GM12878 (cell line): ENCODE results near the gene CDC5L.

ENCODE experiments used
- DPF2 ChIP-seq: fragments of 450-650 bp; IDR thresholded peaks from 2 replicates; pipeline ENCODE4 v1.6.1; 2017; ENCODE audit warnings: mild to moderate bottlenecking
- IKZF1 ChIP-seq: fragments of 450-650 bp; conservative IDR thresholded peaks from 2 replicates; pipeline ENCODE4 v1.6.1; 2017; ENCODE audit warnings: antibody characterized with exemption, mild to moderate bottlenecking
- MLLT1 ChIP-seq: fragments of 450-650 bp; IDR thresholded peaks from 2 replicates; pipeline ENCODE4 v1.6.1; 2016; ENCODE audit warnings: mild to moderate bottlenecking
- NFYA ChIP-seq: IDR thresholded peaks from 2 replicates; pipeline ENCODE4 v1.6.1; 2011; ENCODE audit warnings: low read depth, mild to moderate bottlenecking, low read length, improper control_type of control experiment, borderline replicate concordance
- POLR2A ChIP-seq: IDR thresholded peaks from 2 replicates; pipeline ENCODE4 v1.6.1; 2011; ENCODE audit warnings: low read depth, mild to moderate bottlenecking, low read length
- SMC3 ChIP-seq: IDR thresholded peaks from 2 replicates; pipeline ENCODE4 v1.6.1; 2011; ENCODE audit warnings: low read length, improper control_type of control experiment, borderline replicate concordance
- STAT1 ChIP-seq: fragments of 450-650 bp; conservative IDR thresholded peaks from 2 replicates; pipeline ENCODE4 v1.6.1; 2014; ENCODE audit warnings: antibody characterized with exemption, mild to moderate bottlenecking
- SUZ12 ChIP-seq: fragments of 200-600 bp; sonication (generic); IDR thresholded peaks from one replicate; pipeline ENCODE4 v1.6.1; 2018; ENCODE audit warnings: antibody characterized with exemption, mild to moderate bottlenecking; ENCODE audit not compliant: unreplicated experiment
- TF ChIP-seq, protein P1 (sequence below), 3 experiments: IDR thresholded peaks in 2 of 3; conservative IDR thresholded peaks in 1 of 3; 2 replicates each; pipeline ENCODE4 v1.5.1; 2011; ENCODE audit warnings: low read depth in 3 of 3, low read length in 3 of 3, mild to moderate bottlenecking in 3 of 3, control low read depth in 2 of 3, moderate library complexity in 2 of 3, inconsistent platforms in 1 of 3, mixed read lengths in 1 of 3; ENCODE audit not compliant: control insufficient read depth in 2 of 3, insufficient read depth in 1 of 3; ENCODE audit errors: extremely low read depth in 1 of 3

GRCh38 chr6:44458551-44458950 lies 71.0 kb downstream of the CDC5L start:
- TF ChIP-seq, protein P1, sequence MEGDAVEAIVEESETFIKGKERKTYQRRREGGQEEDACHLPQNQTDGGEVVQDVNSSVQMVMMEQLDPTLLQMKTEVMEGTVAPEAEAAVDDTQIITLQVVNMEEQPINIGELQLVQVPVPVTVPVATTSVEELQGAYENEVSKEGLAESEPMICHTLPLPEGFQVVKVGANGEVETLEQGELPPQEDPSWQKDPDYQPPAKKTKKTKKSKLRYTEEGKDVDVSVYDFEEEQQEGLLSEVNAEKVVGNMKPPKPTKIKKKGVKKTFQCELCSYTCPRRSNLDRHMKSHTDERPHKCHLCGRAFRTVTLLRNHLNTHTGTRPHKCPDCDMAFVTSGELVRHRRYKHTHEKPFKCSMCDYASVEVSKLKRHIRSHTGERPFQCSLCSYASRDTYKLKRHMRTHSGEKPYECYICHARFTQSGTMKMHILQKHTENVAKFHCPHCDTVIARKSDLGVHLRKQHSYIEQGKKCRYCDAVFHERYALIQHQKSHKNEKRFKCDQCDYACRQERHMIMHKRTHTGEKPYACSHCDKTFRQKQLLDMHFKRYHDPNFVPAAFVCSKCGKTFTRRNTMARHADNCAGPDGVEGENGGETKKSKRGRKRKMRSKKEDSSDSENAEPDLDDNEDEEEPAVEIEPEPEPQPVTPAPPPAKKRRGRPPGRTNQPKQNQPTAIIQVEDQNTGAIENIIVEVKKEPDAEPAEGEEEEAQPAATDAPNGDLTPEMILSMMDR (IDR thresholded peaks at IDR 0.05 in 2 of 3, conservative IDR thresholded peaks at IDR 0.05 in 1 of 3; ENCODE audit: control insufficient read depth in 2 of 3, extremely low read depth in 1 of 3, insufficient read depth in 1 of 3, low read depth in 3 of 3, low read length in 3 of 3), result no peak
- TF ChIP-seq SUZ12 (no peak), MLLT1 (no peak), SMC3 (no peak), POLR2A (no peak), IKZF1 (no peak), NFYA (no peak), STAT1 (no peak), DPF2 (no peak)
